Parietal lobe (tissue), 1 donor: ENCODE measurements around the gene CCR4. TPM values are rescaled to one million over a fixed set of nuclear protein-coding genes. Genes with fewer than 3 reads are reported as not detected.

Source experiments
- total RNA-seq: library from RNA; depleted of rRNA; stranded (reverse); fragments of >200 nt; gene quantifications from one replicate; pipeline ENCODE4 v1.2.3, GENCODE V29; 2014

The CCR4 gene
- total RNA-seq = not detected

DNA sequence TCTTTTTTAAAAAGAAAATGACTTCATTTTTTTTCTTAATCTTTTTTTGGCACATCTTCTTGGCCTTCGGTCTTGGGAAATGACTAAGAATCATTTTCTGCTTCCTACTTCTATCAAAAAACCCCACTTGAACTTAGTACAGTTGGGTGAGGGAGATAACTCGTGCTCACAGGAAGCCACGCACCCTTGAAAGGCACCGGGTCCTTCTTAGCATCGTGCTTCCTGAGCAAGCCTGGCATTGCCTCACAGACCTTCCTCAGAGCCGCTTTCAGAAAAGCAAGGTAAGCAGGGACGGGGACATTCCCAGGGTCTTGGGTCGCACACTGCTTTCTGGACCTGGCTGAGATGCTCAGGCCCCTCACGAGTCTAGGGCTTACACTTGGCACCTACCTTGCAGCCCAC is at the start of gene CCR4:
Gene CCR4 (plus strand): TSS at position 235 of the 402 bp plus-strand sequence. CDS start 1,779 bp downstream, outside the sequence.

Other genes starting within 250 kb of the CCR4 start
- 3.8 TPM for gene TRIM71, start 133.6 kb upstream of the CCR4 start, total RNA-seq
- gene GLB1, start 145.5 kb downstream of the CCR4 start, total RNA-seq = 21.3 TPM
- 9.1 TPM for gene TMPPE, start 145.5 kb downstream of the CCR4 start, total RNA-seq
- gene CRTAP, start 162.4 kb downstream of the CCR4 start, total RNA-seq = 12.5 TPM